Adrenal gland (tissue), 5 donors: Measurements from ENCODE around the gene TSPYL1.

Experiments
- CTCF ChIP-seq, 6 experiments: fragments of 450-650 bp in 4 of 6; fragments of 200-600 bp in 2 of 6; sonication (generic) in 1 of 6; IDR thresholded peaks; 1 replicate in 5 of 6; 2 replicates in 1 of 6; pipeline versions ENCODE4 v1.5.1 to v1.8.0; 2016 to 2021; ENCODE audit warnings: antibody characterized with exemption in 6 of 6, mild to moderate bottlenecking in 2 of 6, moderate library complexity in 1 of 6
- POLR2A ChIP-seq, 2 donors: fragments of 450-650 bp; IDR thresholded peaks; one replicate each; pipeline ENCODE4 v1.6.1; 2017; ENCODE audit warnings: antibody characterized with exemption in 2 of 2, mild to moderate bottlenecking in 2 of 2, moderate library complexity in 1 of 2
- donor health status: DM: no; HTN: no; CAD: no.

- TF ChIP-seq POLR2A (IDR thresholded peaks at IDR 0.05) (no peak), CTCF (IDR thresholded peaks at IDR 0.05) (no peak)
Measured at GRCh38 chr6:116314878-116315277, 35.1 kb upstream of the TSPYL1 start.
